ENCODE data around the gene ARL15.

The ARL15 gene

GRCh38 chr5:54197018-54197417 is 113.4 kb downstream of the ARL15 start:
- Histone ChIP-seq H3K4me1 (ENCODE audit: insufficient read depth, low read length) (no peaks in the 10 kb centered on the region), H3K27ac (ENCODE audit: low read length) (no peak overlapping the region), H3K4me3 (ENCODE audit: low read depth in 1 of 2, low read length in 2 of 2) (no peak overlapping the region), H3K9ac (ENCODE audit: low read depth, low read length) (no peak overlapping the region), H3K4me2 (ENCODE audit: insufficient read depth, low read length) (no peak overlapping the region), H3K79me2 (ENCODE audit: insufficient read depth, low read length) (no peaks in the 10 kb centered on the region; the same call in 1 of the 2 replicates), H3K36me3 (ENCODE audit: insufficient read depth, low read length) (no peaks in the 10 kb centered on the region), H3K27me3 (ENCODE audit: insufficient read depth, low read length, poor library complexity) (no peaks in the 10 kb centered on the region), H3K9me3 (ENCODE audit: insufficient read depth, low read length, severe bottlenecking) (peaks cover 2% of the 10 kb centered on the region), H4K20me1 (ENCODE audit: insufficient read depth, low read length) (no peaks in the 10 kb centered on the region), H2AFZ (ENCODE audit: low read depth, low read length) (no peak overlapping the region)
- DNase-seq (no peak), ATAC-seq (ENCODE audit: insufficient read depth, low read depth) (no peak)
- TF ChIP-seq CTCF (IDR thresholded peaks at IDR 0.05; ENCODE audit: borderline replicate concordance, extremely low read depth, low read length, poor library complexity, severe bottlenecking) (no peak), EZH2 (IDR thresholded peaks at IDR 0.05; ENCODE audit: borderline replicate concordance, low read depth, low read length, severe bottlenecking) (no peak)

- no peaks in the 10 kb centered on the region; the same call in 1 of the 2 replicates for H3K79me2 ChIP-seq (ENCODE audit: insufficient read depth, low read length)
Observed at GRCh38 chr5:54195701-54196100, 114.7 kb downstream of the ARL15 start.

GRCh38 chr5:54194318-54194717 is 116.1 kb downstream of the ARL15 start:
- Histone ChIP-seq H3K4me1 (ENCODE audit: insufficient read depth, low read length) (no peaks in the 10 kb centered on the region), H3K27ac (ENCODE audit: low read length) (no peak overlapping the region), H3K9me3 (ENCODE audit: insufficient read depth, low read length, severe bottlenecking) (no peaks in the 10 kb centered on the region), H3K4me2 (ENCODE audit: insufficient read depth, low read length) (no peak overlapping the region), H3K27me3 (ENCODE audit: insufficient read depth, low read length, poor library complexity) (no peaks in the 10 kb centered on the region), H3K4me3 (ENCODE audit: low read depth in 1 of 2, low read length in 2 of 2) (no peak overlapping the region), H4K20me1 (ENCODE audit: insufficient read depth, low read length) (no peaks in the 10 kb centered on the region), H3K36me3 (ENCODE audit: insufficient read depth, low read length) (no peaks in the 10 kb centered on the region), H2AFZ (ENCODE audit: low read depth, low read length) (no peak overlapping the region), H3K9ac (ENCODE audit: low read depth, low read length) (no peak overlapping the region), H3K79me2 (ENCODE audit: insufficient read depth, low read length) (no peaks in the 10 kb centered on the region; the same call in 1 of the 2 replicates)
- DNase-seq (no peak), ATAC-seq (ENCODE audit: insufficient read depth, low read depth) (no peak)
- no peak for TF ChIP-seq CTCF (IDR thresholded peaks at IDR 0.05; ENCODE audit: borderline replicate concordance, extremely low read depth, low read length, poor library complexity, severe bottlenecking)
- no peak for TF ChIP-seq EZH2 (IDR thresholded peaks at IDR 0.05; ENCODE audit: borderline replicate concordance, low read depth, low read length, severe bottlenecking)

More at GRCh38 chr5:54195701-54196100, 114.7 kb downstream of the ARL15 start:
- no peak for DNase-seq
- Histone ChIP-seq H3K36me3 (ENCODE audit: insufficient read depth, low read length) (no peaks in the 10 kb centered on the region), H3K27me3 (ENCODE audit: insufficient read depth, low read length, poor library complexity) (no peaks in the 10 kb centered on the region), H3K4me3 (ENCODE audit: low read depth in 1 of 2, low read length in 2 of 2) (no peak overlapping the region), H4K20me1 (ENCODE audit: insufficient read depth, low read length) (no peaks in the 10 kb centered on the region), H3K27ac (ENCODE audit: low read length) (no peak overlapping the region), H3K9me3 (ENCODE audit: insufficient read depth, low read length, severe bottlenecking) (no peaks in the 10 kb centered on the region), H2AFZ (ENCODE audit: low read depth, low read length) (no peak overlapping the region), H3K4me1 (ENCODE audit: insufficient read depth, low read length) (no peaks in the 10 kb centered on the region), H3K4me2 (ENCODE audit: insufficient read depth, low read length) (no peak overlapping the region), H3K9ac (ENCODE audit: low read depth, low read length) (no peak overlapping the region)
- TF ChIP-seq CTCF (IDR thresholded peaks at IDR 0.05; ENCODE audit: borderline replicate concordance, extremely low read depth, low read length, poor library complexity, severe bottlenecking) = no peak
- TF ChIP-seq EZH2 (IDR thresholded peaks at IDR 0.05; ENCODE audit: borderline replicate concordance, low read depth, low read length, severe bottlenecking) = no peak
- no peak for ATAC-seq (ENCODE audit: insufficient read depth, low read depth)

GRCh38 chr5:54187694-54188093 is 122.7 kb downstream of the ARL15 start:
- no peak overlapping the region for H3K9ac ChIP-seq (ENCODE audit: low read depth, low read length)
- H2AFZ ChIP-seq (ENCODE audit: low read depth, low read length) = no peak overlapping the region
- no peak for DNase-seq
- no peak overlapping the region for H3K4me3 ChIP-seq (ENCODE audit: low read depth in 1 of 2, low read length in 2 of 2)
- no peaks in the 10 kb centered on the region for H3K79me2 ChIP-seq (ENCODE audit: insufficient read depth, low read length)
- H3K4me2 ChIP-seq (ENCODE audit: insufficient read depth, low read length) = no peak overlapping the region
- H3K27me3 ChIP-seq (ENCODE audit: insufficient read depth, low read length, poor library complexity) = no peaks in the 10 kb centered on the region
- H3K27ac ChIP-seq (ENCODE audit: low read length) = no peak overlapping the region
- H3K4me1 ChIP-seq (ENCODE audit: insufficient read depth, low read length) = no peaks in the 10 kb centered on the region
- H3K36me3 ChIP-seq (ENCODE audit: insufficient read depth, low read length) = no peaks in the 10 kb centered on the region
- H4K20me1 ChIP-seq (ENCODE audit: insufficient read depth, low read length) = peaks cover 3% of the 10 kb centered on the region; the same call in 1 of the 2 replicates
- TF ChIP-seq EZH2 (IDR thresholded peaks at IDR 0.05; ENCODE audit: borderline replicate concordance, low read depth, low read length, severe bottlenecking) (no peak), CTCF (IDR thresholded peaks at IDR 0.05; ENCODE audit: borderline replicate concordance, extremely low read depth, low read length, poor library complexity, severe bottlenecking) (no peak)
- H3K9me3 ChIP-seq (ENCODE audit: insufficient read depth, low read length, severe bottlenecking) = no peaks in the 10 kb centered on the region
- no peak for ATAC-seq (ENCODE audit: insufficient read depth, low read depth)
